GM23248 (cell line): Measurements from ENCODE around the gene ADCY2.

Source experiments
- EZH2 ChIP-seq: fragments of 200-600 bp; sonication (generic); IDR thresholded peaks from 2 replicates; pipeline ENCODE4 v1.6.1; 2018; ENCODE audit warnings: antibody characterized with exemption, mild to moderate bottlenecking; ENCODE audit not compliant: insufficient read depth, poor library complexity, severe bottlenecking
- EZH2phosphoT487 ChIP-seq: fragments of 200-600 bp; sonication (generic); IDR thresholded peaks from 2 replicates; pipeline ENCODE4 v1.6.1; 2018; ENCODE audit warnings: antibody characterized with exemption, moderate library complexity, mild to moderate bottlenecking, low read depth; ENCODE audit not compliant: insufficient read depth

- TF ChIP-seq EZH2 (no peak), EZH2phosphoT487 (no peak)
Observed at GRCh38 chr5:7422316-7423106, 26.6 kb downstream of the ADCY2 start.
